WERI-Rb-1 (cell line): Measurements from ENCODE around the gene ATF4.

Experiments
- DNase-seq: peaks from one replicate; pipeline ENCODE4 v3.0.0-alpha.2; 2020
- H3K27ac ChIP-seq: fragments of 250-450 bp; sonication (Bioruptor Pico); 2 replicates; pipeline ENCODE4 v1.5.1; 2020; ENCODE audit warnings: mild to moderate bottlenecking, moderate library complexity
- H3K27me3 ChIP-seq: fragments of 250-450 bp; sonication (Bioruptor Pico); 2 replicates; pipeline ENCODE4 v1.5.1; 2021; ENCODE audit warnings: mild to moderate bottlenecking, low read depth, moderate library complexity; ENCODE audit not compliant: insufficient read depth, severe bottlenecking
- H3K36me3 ChIP-seq: fragments of 250-450 bp; sonication (Bioruptor Pico); 2 replicates; pipeline ENCODE4 v1.5.1; 2020; ENCODE audit warnings: mild to moderate bottlenecking, moderate library complexity
- H3K4me3 ChIP-seq: 2 replicates; pipeline ENCODE4 v1.5.1; 2011; ENCODE audit warnings: low read depth, mild to moderate bottlenecking, control low read depth, low read length
- H3K9me3 ChIP-seq: fragments of 250-450 bp; sonication (Bioruptor Pico); 2 replicates; pipeline ENCODE4 v1.5.1; 2021; ENCODE audit warnings: mild to moderate bottlenecking, moderate library complexity; ENCODE audit not compliant: severe bottlenecking
- TF ChIP-seq, protein P1 (sequence below): IDR thresholded peaks from 2 replicates; pipeline ENCODE4 v1.5.1; 2011; ENCODE audit warnings: low read depth, mild to moderate bottlenecking, control low read depth, inconsistent platforms, low read length

The ATF4 gene, protein sequence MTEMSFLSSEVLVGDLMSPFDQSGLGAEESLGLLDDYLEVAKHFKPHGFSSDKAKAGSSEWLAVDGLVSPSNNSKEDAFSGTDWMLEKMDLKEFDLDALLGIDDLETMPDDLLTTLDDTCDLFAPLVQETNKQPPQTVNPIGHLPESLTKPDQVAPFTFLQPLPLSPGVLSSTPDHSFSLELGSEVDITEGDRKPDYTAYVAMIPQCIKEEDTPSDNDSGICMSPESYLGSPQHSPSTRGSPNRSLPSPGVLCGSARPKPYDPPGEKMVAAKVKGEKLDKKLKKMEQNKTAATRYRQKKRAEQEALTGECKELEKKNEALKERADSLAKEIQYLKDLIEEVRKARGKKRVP

DNA sequence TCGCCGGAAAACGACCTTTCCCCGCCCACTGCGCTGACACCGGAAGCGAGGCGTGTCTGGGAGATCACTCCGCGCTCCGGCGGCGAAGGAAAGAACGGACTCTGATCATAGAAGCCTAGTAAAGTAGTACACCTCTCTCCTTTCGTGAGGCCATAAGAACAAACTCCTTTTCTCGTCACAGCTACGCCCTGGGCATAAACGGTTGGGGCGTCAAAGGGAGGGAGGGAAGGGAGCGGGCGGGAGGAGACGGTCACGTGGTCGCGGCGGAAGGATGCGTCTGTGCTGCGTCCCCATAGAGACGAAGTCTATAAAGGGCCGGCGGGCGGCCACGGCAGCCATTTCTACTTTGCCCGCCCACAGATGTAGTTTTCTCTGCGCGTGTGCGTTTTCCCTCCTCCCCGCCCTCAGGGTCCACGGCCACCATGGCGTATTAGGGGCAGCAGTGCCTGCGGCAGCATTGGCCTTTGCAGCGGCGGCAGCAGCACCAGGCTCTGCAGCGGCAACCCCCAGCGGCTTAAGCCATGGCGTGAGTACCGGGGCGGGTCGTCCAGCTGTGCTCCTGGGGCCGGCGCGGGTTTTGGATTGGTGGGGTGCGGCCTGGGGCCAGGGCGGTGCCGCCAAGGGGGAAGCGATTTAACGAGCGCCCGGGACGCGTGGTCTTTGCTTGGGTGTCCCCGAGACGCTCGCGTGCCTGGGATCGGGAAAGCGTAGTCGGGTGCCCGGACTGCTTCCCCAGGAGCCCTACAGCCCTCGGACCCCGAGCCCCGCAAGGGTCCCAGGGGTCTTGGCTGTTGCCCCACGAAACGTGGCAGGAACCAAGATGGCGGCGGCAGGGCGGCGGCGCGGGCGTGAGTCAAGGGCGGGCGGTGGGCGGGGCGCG, at the start of gene ATF4:
Gene ATF4, plus strand, starts transcription at position 337 of the 880 bp plus-strand sequence. CDS start 884 bp downstream, outside the sequence.
- DNase-seq: peak; percentile 87

DNA sequence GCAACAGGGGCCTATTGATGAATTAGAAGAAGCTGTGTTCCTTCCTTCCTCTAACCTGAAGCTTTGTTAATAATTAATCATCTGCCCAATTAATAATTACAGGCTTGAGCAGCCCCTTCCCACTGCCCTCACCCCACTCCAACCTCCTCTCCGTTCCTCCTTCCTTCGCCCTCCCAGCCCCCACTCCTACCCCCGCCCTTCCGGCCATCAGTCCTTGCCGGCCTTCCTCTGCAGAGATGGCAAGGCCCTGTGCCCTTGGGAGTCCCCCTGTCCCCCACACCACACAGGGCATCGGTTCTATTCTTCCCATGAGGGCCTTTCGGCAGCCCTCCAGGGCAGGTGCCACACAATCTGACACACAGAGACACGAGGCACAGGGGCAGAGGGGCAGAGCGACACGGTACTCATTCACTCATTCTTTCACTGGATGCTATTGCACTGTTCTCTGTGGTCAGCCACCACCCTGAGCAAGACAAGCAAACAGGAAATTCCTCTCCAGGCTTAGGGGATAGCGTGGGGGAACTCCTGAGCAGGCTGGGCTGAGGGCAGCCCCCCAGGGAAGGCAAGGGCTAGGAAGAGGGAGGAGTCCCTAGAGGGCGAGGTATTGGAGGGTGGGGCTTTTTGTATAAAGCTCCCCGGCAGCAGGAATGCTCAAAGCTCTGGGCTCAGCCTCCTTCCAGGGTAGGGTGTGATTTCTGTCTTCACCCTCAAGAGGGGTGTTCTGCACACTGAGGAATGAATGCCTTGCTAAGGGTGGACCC, 48.8 kb upstream of the ATF4 start:
- H3K27me3 ChIP-seq: no peaks in the 10 kb centered on the region
- no peaks in the 10 kb centered on the region for H3K9me3 ChIP-seq
- H3K27ac ChIP-seq: peak overlapping the region; percentile 88
- TF ChIP-seq, protein P1, sequence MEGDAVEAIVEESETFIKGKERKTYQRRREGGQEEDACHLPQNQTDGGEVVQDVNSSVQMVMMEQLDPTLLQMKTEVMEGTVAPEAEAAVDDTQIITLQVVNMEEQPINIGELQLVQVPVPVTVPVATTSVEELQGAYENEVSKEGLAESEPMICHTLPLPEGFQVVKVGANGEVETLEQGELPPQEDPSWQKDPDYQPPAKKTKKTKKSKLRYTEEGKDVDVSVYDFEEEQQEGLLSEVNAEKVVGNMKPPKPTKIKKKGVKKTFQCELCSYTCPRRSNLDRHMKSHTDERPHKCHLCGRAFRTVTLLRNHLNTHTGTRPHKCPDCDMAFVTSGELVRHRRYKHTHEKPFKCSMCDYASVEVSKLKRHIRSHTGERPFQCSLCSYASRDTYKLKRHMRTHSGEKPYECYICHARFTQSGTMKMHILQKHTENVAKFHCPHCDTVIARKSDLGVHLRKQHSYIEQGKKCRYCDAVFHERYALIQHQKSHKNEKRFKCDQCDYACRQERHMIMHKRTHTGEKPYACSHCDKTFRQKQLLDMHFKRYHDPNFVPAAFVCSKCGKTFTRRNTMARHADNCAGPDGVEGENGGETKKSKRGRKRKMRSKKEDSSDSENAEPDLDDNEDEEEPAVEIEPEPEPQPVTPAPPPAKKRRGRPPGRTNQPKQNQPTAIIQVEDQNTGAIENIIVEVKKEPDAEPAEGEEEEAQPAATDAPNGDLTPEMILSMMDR: no peak
- H3K36me3 ChIP-seq: no peaks in the 10 kb centered on the region; the same call in 1 of the 2 replicates
- no peak overlapping the region for H3K4me3 ChIP-seq
- DNase-seq: peak; percentile 30

More for the DNA sequence above, at the start of gene ATF4:
- Histone ChIP-seq H3K27ac (peak within 1 kb of the TSS; percentile 100), H3K27me3 (no peaks in the 10 kb centered on the region), H3K36me3 (peaks cover 67% of the 10 kb centered on the region), H3K4me3 (peak within 1 kb of the TSS; percentile 99), H3K9me3 (no peaks in the 10 kb centered on the region)
- TF ChIP-seq, protein P1: no peak

DNA sequence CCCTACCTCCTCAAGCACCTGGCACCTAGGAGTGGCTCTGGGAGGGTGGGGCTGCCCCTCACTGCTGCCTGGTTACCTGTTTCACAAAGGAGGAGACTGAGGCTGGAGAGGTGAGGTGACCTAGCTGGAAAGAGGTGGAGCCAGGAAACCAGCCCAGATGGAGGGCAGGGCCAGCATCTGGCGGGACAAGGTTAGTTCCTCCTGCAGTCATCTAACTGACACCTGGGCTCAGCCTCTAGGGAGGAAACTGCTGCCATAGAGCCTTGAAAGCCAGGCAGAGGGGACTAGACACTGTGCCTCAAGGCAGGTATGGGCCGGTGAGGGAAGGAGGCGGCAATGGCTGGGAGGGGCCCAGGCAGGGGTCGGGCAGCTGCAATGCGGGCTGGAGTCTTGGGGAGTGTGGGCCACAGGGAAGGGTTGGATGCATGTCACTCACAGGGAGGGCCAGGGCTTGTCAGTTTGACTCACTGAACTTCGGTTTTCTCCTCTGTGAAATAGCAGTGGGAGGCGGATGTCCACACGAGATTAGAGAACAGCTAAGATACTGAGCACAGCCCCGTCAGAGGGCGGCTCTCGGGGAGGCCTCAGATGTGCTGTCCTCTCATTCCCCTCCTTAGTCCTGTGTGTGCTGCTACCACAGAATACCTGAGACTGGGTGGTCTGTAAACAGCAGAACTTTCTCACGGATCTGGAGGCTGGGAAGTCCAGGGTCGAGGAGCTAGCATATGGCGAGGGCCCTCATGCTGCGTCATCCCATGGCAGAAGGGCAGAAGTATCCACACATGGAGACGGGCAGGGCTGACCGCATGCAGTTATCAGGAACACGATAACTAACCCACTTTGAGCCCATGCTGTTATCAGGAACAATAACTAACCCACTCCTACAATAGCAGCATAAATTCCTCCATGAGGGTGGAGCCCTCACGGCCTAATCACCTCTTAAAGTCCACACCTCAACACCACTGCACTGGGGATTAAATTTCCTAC, 47.5 kb upstream of the ATF4 start:
- TF ChIP-seq, protein P1: no peak
- Histone ChIP-seq H3K27me3 (no peaks in the 10 kb centered on the region), H3K4me3 (no peak overlapping the region), H3K27ac (peak overlapping the region; percentile 88), H3K9me3 (no peaks in the 10 kb centered on the region), H3K36me3 (peaks cover 8% of the 10 kb centered on the region)
- no peak for DNase-seq

DNA sequence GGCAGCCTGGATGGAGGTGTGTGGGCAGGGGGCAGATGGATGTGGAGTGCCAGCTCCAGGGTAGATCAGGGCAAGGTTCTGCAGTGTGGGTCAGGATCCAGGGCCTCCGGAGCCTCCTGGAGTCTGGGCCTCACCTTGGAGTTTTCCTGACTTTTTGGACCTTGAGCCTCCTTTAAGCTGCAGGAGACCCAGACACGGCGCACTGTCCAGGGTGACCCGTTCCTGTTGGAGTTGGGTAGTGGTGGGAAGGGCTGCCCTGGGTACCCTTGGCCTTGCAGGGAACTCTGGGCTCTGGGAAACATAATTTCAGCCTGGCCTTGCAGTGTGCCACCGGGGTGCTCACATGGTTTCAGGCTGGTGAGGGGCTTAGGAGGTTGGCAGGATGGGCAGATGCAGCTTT, 46.5 kb upstream of the ATF4 start:
- H3K4me3 ChIP-seq: no peak overlapping the region
- H3K36me3 ChIP-seq: peaks cover 9% of the 10 kb centered on the region

More for the DNA sequence above, 46.5 kb upstream of the ATF4 start:
- H3K27me3 ChIP-seq: no peaks in the 10 kb centered on the region
- H3K9me3 ChIP-seq: no peaks in the 10 kb centered on the region
- no peak overlapping the region for H3K27ac ChIP-seq
- no peak for DNase-seq
- TF ChIP-seq, protein P1: no peak
